ENCODE data around the gene DIS3L.
"Not testable (repeated sequence)": the region's sequence is repeated elsewhere in the genome, so short reads cannot be mapped to it uniquely, and the experiment has no call there.

DIS3L gene

GRCh38 chr15:66293419-66294156 is at the start of gene DIS3L:
DIS3L (plus strand) TSS chr15:66293568; CDS start chr15:66293597, 29 bp downstream.
- TF ChIP-seq CTCF (IDR thresholded peaks at IDR 0.05; ENCODE audit: control extremely low read depth, extremely low read depth, low read depth, missing control alignments): no peak
- peak; percentile 85 for DNase-seq (ENCODE audit: extremely low spot score)
- CTCF ChIA-PET: interaction anchor here (0.6 to 5.3 kb wide), 5 partner anchors 10 to 973 kb away, joined by 3 to 28 read pairs (median 3); partner anchors contain the start of gene SNAPC5
- POLR2A ChIA-PET: no interaction called here

- DNase-seq (ENCODE audit: extremely low spot score); CTCF ChIA-PET; POLR2A ChIA-PET: not testable (repeated sequence)
These were observed 47.5 kb upstream of the DIS3L start for GRCh38 chr15:66245832-66246231.

DNA sequence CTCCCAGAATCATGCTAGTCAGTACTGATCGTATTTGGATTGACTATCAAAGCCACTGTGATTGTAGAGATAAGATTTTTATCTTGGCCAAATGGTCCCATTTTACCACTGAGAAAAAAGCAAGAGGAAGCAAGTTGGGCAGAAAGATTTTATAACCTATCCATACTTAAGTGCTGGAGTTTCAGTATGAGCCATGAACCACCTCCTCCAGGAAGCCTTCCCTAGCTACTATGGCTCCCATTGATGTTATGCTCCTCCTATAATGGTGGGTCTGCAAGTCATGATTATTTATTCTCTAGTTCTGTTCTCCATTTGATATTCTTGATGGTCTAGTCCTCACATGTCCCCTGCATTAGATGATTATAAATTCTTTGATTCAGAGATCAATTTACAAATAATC is 46.4 kb upstream of the DIS3L start:
- TF ChIP-seq CTCF (IDR thresholded peaks at IDR 0.05; ENCODE audit: control extremely low read depth, extremely low read depth, low read depth, missing control alignments): no peak
- DNase-seq (ENCODE audit: extremely low spot score): no peak

GRCh38 chr15:66249605-66250174 is 43.7 kb upstream of the DIS3L start:
- POLR2A ChIA-PET: no interaction called here
- no peak for TF ChIP-seq CTCF (IDR thresholded peaks at IDR 0.05; ENCODE audit: control extremely low read depth, extremely low read depth, low read depth, missing control alignments)
- DNase-seq (ENCODE audit: extremely low spot score): no peak
- CTCF ChIA-PET: interaction anchor here (1.6 to 3.3 kb wide), 2 partner anchors 38 to 249 kb away, joined by 4 to 13 read pairs; no protein-coding TSS in a partner anchor

More for the DNA sequence above, 46.4 kb upstream of the DIS3L start:
- ChIA-PET CTCF (no interaction called here), POLR2A (no interaction called here)

- no peak for TF ChIP-seq CTCF (IDR thresholded peaks at IDR 0.05; ENCODE audit: control extremely low read depth, extremely low read depth, low read depth, missing control alignments)
- ChIA-PET POLR2A (interaction anchor here (0.6 kb wide), 1 partner anchor 38 kb away, joined by 6 read pairs; no protein-coding TSS in a partner anchor), CTCF (interaction anchor here (0.8 to 3.3 kb wide), 7 partner anchors 12 to 971 kb away, joined by 3 to 13 read pairs (median 3); no protein-coding TSS in a partner anchor)
- DNase-seq (ENCODE audit: extremely low spot score): no peak
These were observed 42.1 kb upstream of the DIS3L start for GRCh38 chr15:66251065-66251789.

DNA sequence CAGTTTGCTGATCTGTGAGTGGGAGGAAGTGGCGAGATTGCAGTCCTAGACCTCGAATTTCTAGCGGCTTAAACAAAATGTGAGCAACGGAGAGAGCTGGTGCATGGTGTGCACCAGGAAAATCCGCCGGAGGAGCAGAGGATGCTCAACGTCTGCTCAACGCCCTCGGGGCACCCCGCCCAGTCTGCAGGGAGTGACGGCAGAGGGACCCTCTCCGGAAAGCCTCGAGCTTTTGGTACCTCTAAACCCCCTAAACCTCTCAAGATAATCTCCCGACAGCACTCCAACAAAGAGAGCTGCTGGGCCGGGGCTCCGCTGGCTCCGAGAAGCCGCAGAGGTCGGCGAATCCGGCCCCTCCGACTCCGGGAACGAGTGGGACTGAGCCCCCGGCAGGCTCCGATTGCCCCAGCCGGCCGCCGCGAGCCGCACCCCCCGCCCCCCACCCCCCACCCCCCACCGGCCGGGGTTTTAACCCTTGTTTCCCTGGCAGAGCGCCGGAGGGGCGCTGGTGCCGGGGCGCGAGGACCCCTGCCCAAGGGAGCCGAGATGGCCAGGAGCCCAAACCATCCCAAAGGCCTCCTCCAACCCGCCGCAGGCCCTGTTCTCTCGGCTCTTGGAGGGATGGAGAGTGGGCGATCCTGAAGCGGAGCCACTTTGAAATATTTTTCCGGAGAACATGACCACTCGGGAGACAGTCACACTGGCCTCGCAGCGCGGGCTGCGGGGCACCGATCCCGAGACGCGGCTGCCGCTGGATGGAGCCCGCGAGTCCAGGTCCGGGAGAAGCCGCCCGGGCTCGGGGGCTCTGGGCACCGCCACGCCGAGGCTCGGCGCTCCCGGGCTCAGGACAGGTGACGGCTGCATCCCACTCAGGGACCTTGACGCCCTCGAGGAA is 41.3 kb upstream of the DIS3L start:
- ChIA-PET POLR2A (interaction anchor here (0.6 kb wide), 1 partner anchor 37 kb away, joined by 6 read pairs; no protein-coding TSS in a partner anchor), CTCF (interaction anchor here (0.9 to 3.3 kb wide), 4 partner anchors 13 to 36 kb away, joined by 3 to 13 read pairs (median 4); no protein-coding TSS in a partner anchor)
- DNase-seq (ENCODE audit: extremely low spot score): peak; percentile 84
- TF ChIP-seq CTCF (IDR thresholded peaks at IDR 0.05; ENCODE audit: control extremely low read depth, extremely low read depth, low read depth, missing control alignments): peak; percentile 70
